Ishikawa (cell line): Measurements from ENCODE around the gene OGFOD2.

Source experiments
- CEBPB ChIP-seq: IDR thresholded peaks from 2 replicates; pipeline ENCODE4 v1.6.1; 2012
- EP300 ChIP-seq: IDR thresholded peaks from 2 replicates; pipeline ENCODE4 v1.6.1; 2012; ENCODE audit warnings: borderline replicate concordance
- NFIC ChIP-seq: IDR thresholded peaks from 2 replicates; pipeline ENCODE4 v1.6.1; 2012
- RAD21 ChIP-seq: IDR thresholded peaks from 2 replicates; pipeline ENCODE4 v1.6.1; 2012; ENCODE audit warnings: low read depth
- TF ChIP-seq, protein P1 (sequence below): IDR thresholded peaks from 2 replicates; pipeline ENCODE4 v1.6.1; 2012
- TF ChIP-seq, protein P2 (sequence below): IDR thresholded peaks from 2 replicates; pipeline ENCODE4 v1.6.1; 2012; ENCODE audit warnings: low read depth, mild to moderate bottlenecking

DNA sequence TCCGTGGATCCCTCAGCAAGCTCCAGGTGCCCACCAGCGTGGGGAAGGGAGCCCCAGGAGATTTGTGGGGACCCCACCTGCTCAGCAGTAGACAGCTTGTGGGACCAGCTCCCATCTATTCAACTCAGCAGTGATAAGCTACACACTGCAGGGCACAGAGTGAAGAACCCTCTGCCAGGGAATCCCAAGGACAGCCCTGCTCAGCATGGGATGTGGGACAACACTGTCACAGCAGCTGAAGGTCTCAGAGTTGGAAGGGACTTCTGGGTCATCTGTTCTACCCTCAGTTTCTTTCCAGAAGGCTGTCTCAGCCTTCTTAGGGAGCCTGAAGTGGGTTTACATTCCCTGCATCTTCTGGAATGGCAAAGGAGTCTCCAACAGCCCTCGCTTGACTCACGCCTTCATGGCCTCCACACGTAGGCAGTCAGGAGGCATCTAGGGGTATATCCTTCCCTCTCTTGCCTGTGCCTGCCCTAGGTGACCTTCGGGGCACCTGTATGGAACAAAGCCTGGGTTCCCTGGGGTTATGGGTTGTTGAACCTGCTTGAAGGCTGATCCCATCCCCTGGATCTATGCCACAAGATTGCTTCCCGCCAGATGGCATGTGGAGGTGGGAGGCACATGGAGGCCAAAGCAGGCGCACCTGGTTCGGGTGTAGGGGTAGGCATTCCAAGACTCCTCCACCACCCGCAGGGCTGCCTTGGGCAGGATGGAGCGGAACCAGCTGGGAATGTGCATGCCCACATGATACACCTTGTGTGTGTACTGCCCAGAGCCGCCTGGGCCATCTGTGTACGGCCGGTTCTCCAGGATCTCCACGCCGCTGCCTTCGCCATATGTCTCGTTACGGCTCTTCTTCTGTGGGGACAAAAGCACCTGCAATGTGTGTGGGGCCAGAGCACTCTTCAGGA is 38.4 kb downstream of the OGFOD2 start:
- no peak for TF ChIP-seq EP300
- no peak for TF ChIP-seq CEBPB
- TF ChIP-seq, protein P1, sequence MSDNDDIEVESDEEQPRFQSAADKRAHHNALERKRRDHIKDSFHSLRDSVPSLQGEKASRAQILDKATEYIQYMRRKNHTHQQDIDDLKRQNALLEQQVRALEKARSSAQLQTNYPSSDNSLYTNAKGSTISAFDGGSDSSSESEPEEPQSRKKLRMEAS: no peak
- TF ChIP-seq NFIC: no peak
- TF ChIP-seq, protein P2, sequence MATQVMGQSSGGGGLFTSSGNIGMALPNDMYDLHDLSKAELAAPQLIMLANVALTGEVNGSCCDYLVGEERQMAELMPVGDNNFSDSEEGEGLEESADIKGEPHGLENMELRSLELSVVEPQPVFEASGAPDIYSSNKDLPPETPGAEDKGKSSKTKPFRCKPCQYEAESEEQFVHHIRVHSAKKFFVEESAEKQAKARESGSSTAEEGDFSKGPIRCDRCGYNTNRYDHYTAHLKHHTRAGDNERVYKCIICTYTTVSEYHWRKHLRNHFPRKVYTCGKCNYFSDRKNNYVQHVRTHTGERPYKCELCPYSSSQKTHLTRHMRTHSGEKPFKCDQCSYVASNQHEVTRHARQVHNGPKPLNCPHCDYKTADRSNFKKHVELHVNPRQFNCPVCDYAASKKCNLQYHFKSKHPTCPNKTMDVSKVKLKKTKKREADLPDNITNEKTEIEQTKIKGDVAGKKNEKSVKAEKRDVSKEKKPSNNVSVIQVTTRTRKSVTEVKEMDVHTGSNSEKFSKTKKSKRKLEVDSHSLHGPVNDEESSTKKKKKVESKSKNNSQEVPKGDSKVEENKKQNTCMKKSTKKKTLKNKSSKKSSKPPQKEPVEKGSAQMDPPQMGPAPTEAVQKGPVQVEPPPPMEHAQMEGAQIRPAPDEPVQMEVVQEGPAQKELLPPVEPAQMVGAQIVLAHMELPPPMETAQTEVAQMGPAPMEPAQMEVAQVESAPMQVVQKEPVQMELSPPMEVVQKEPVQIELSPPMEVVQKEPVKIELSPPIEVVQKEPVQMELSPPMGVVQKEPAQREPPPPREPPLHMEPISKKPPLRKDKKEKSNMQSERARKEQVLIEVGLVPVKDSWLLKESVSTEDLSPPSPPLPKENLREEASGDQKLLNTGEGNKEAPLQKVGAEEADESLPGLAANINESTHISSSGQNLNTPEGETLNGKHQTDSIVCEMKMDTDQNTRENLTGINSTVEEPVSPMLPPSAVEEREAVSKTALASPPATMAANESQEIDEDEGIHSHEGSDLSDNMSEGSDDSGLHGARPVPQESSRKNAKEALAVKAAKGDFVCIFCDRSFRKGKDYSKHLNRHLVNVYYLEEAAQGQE: no peak
- TF ChIP-seq RAD21: no peak
